GM21367 (cell line): ENCODE measurements around the gene SEMA3A.
"Not testable (repeated sequence)": the region's sequence is repeated elsewhere in the genome, so short reads cannot be mapped to it uniquely, and the experiment has no call there.

Experiments
- ATAC-seq: cut with Tn5 transposase; IDR thresholded peaks from one replicate; pipeline ENCODE4 v1.9.1; 2021; ENCODE audit not compliant: unreplicated experiment

Gene SEMA3A

DNA sequence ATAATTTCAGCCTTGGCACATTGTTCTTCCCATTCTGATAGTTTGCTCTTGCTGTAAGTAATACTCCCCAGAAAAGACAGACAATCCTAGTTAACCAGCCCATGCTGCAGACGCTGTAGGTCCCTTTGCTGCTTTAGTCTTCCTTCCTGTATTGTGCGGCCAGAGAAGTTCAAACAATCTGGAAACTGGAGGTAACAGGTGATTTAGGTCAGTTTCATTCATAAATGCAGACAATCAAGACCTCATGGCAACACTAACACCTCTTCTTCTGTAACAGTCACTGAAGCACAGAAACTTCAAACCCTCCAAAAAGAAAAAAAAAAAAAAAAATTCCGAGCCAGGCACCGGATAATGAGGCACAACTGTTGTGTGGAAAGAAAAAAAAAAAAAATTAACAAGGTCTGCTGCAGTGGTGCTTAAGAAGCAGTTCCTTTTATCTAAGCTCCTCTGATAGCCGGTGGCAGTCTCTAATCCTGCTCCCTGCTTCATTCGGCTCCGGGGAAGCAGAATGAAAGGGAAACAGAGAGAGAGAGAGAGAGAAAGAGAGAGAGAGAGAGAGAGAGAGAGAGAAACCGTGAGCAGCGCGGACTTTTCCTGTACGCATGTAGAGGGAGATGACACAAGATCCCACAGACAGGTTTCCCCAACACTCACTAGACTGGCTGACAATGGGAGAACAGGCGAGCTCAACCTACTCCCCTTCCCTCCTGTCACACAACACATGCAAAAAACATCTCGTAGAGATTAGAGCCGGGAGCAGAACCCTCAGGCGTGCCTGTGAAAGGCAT lies at the start of gene SEMA3A:
SEMA3A (minus strand) TSS at position 306 of the 788 bp plus-strand sequence; CDS start at position 103, 203 bp downstream.
- no peak for ATAC-seq

DNA sequence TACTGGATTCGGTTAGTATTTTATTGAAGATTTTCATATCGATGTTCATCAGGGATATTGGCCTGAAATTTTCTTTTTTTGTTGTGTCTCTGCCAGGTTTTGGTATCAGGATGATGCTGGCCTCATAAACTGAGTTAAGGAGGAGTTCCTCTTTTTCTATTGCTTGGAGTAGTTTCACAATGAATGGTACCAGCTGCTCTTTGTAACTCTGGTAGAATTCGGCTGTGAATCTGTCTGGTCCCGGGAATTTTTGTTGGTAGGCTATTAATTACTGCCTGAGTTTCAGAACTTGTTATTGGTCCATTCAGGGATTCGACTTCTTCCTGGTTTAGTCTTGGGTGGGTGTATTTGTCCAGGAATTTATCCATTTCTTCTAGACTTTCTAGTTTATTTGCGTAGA lies 48.4 kb upstream of the SEMA3A start:
- ATAC-seq: not testable (repeated sequence)

DNA sequence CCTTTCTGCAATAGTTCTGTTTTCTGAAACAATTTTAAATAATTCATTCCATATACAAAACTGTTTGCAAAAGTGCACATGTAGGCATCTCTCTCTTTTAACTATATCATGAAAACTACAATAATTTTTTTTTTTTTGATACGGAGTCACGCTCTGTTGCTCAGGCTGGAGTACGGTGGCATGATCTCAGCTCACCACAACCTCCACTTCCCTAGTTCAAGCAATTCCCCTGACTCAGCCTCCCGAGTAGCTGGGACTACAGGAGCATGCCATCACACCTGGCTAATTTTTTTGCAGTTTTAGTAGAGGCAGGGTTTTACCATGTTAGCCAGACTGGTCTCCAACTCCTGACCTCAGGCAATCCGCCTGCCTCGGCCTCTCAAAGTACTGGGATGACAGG lies 44.0 kb upstream of the SEMA3A start:
- ATAC-seq: no peak

- no peak for ATAC-seq
These were observed 43.1 kb upstream of the SEMA3A start for GRCh38 chr7:84237533-84238173.

GRCh38 chr7:84236398-84236797 lies 41.8 kb upstream of the SEMA3A start:
- no peak for ATAC-seq

DNA sequence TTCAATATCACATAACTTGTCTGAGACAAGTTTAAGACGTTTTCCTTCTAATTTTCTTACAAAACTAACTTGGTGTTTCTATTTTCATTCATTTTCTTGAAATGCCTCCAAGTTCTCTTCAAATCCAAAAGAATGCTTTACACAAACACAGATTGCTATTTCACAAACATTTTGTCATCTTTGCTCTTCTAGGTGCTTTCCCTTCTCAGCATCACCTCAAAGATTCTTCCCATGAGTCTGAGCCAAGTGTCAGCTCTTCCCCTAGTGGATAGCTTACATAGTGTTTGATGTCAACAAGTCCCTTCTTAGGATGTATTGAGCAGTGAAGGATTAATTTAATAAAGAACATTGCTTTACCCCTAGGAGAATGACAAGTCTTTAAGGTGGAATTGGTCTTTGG lies 38.1 kb upstream of the SEMA3A start:
- no peak for ATAC-seq

GRCh38 chr7:84231157-84231556 lies 36.6 kb upstream of the SEMA3A start:
- no peak for ATAC-seq

DNA sequence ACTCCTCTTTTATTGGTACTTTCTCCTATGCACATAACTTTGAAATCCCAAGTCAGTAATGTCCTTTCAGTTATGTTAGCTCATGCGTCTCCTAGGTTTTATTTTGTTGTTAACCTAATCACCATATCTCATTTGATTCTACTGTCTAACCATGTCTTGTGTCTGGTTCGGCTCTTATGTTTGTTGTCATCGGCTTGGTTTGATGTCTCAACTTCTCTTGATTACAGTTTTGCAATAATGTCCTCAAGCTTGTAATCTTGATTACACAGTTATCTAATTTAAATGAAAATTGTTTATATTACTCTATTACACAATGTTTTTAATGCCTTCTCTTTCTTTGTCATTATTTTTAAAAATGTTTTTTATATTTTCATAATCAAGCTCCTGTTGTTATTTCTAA lies 35.9 kb upstream of the SEMA3A start:
- ATAC-seq: no peak

GRCh38 chr7:84228526-84228925 lies 33.9 kb upstream of the SEMA3A start:
- ATAC-seq: no peak

- ATAC-seq: no peak
These were observed 32.2 kb upstream of the SEMA3A start for GRCh38 chr7:84226759-84227158.

- ATAC-seq: no peak
These were observed 29.9 kb upstream of the SEMA3A start for GRCh38 chr7:84224505-84224904.

DNA sequence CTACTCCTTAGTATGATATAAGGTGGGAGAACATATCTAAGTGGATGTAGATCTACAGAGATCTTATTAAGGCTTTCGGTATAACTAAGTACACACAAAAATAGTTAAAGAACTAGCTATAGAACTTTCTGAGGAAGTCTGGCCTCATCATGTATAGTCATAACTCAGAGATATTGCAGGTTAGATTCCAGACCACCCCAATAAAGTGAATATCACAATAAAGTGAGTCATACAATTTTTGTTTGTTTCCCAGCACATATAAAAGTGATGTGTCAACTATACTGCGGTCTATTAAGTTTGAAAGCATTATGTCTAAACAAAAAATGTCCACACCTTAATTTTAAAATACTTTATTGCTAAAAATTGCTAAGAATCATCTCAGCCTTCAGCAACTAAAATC lies 24.7 kb upstream of the SEMA3A start:
- no peak for ATAC-seq

DNA sequence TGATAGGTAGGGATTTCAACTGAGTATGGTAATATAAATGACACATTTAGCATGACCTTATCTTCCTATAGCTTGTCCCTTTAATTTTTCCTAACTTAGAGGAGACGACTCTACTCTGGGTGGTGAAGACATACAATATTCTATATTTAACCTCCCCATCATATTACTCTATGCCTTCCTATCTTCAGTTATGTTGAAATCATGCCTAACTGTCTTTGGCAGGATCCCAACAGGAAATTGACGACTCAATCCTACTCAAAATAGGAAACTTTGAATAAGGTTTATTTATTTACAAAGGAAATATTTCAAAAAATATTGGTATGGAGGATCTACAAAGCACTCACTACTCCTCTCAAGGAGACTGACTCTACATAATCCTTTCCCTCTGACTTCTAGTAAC lies 24.1 kb upstream of the SEMA3A start:
- ATAC-seq: no peak

DNA sequence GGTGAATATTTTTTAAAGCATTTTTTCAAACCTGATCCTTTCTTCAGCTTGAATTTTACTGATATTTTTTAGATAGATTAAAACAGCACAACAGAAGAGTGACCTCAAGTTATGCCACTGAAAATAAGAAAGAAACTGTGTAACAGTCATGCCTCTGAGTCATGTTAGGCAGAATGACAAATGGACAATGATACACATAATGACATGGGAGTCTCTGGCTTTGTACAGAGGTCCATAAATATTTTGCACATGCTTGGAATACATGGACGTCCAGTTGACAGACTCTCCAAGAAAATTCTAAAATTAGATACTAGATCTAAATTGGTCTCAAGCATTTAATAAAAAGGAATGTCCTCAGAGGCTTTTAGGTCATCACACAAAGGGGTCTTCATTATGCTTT lies 21.9 kb upstream of the SEMA3A start:
- ATAC-seq: no peak

- ATAC-seq: not testable (repeated sequence)
These were observed 20.2 kb upstream of the SEMA3A start for GRCh38 chr7:84214757-84215156.

DNA sequence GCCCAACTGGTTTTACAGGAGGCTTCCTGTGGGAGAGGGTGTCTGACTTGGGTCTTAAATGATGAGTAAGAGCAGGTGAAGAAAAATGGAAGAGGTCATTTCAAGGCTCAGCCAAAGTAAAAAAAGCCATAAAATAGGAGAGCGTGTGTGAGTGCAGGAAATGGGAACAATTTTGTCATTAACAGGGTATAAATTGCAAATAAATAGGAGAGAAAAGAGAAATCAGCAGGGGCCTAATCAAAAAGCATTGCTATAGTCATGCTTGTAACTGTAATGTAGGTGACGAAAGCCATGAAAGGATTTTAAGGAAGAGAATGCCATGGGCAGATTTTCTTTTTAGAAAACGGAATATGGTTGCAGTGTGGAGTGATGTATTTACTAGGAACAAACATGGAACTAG lies 15.7 kb upstream of the SEMA3A start:
- no peak for ATAC-seq

DNA sequence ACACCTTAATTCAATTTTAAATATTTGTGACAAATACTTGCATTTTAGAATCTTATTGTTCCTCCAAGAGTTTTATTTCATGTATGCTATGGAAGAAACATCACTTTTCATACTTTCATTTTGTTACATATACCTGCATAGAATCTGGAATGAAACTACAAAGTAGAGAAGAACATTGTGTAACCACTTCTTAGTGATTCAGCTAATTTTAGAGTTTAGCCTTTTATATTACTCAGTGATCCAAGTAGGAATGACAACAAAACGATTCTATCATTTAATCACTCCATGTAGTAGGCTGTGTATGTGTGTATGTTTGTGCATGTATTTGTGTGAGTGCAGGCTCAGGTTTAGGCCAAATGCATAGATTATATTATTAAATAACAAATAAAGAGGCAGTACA lies 14.4 kb upstream of the SEMA3A start:
- no peak for ATAC-seq

GRCh38 chr7:84207615-84208014 lies 13.0 kb upstream of the SEMA3A start:
- ATAC-seq: no peak

GRCh38 chr7:84207025-84207424 lies 12.4 kb upstream of the SEMA3A start:
- ATAC-seq: no peak

DNA sequence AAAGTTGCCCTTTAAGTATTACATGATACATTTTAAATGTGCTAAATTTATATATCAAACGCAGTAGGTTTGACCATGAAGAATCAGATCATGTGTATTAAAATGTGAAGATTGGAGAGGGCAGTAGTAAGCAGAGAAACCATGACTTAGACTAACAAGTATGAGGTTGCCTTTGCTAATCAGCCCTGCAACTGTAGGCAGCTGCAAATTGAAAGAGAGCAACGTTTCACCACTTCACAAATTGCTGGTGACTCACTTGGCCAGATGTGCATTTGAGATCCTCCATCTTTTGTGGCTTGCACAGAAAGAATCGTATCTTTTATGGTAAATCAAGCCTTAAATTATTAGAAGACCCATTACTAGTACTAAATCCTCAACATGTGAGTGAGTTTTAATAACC lies 10.1 kb upstream of the SEMA3A start:
- no peak for ATAC-seq

GRCh38 chr7:84202855-84203254 lies 8.3 kb upstream of the SEMA3A start:
- no peak for ATAC-seq

DNA sequence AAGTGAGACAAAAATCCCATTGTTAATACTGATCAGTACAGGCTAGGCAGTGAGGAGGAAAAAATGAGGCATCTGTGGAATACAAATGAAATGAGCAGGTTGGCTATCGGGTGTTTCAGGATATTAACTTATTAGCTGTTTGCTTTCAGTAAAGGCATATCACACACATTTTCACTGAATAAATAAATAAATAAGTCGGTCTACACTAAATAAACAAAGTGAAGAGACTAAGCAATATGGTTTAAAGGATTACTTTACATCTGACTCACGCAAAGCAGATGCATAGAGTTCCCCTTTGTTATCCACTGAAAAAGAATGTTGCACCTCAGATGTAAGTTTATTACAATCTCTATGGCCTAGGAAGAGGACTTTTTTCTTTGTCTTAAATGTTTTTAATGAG lies 6.3 kb upstream of the SEMA3A start:
- no peak for ATAC-seq

DNA sequence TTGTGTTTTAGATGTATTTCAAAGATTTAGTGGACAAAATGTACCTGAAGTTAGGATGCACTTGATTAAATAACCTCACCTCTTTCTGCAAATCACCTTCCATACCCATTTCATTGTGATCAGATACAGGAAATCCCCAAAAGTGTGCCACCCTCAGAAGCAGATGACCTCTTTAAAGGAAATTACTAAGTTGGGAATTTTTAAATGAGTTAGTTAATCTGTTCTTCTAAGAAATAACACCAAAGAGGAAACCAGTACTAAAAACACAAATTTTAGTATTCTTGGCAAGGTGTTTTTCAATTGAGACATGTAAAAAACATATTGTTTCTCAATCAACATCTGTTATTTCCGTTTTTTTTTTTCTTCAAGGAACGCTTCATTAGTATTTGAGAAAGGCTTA lies 4.6 kb upstream of the SEMA3A start:
- ATAC-seq: no peak
